VCaP (cell line): ENCODE results near the gene GPR52.

Source experiments
- H3K27ac ChIP-seq: fragments of 450-650 bp; 2 replicates; pipeline ENCODE4 v1.5.1; 2017
- CTCF ChIP-seq: fragments of 450-650 bp; conservative IDR thresholded peaks from 2 replicates; pipeline ENCODE4 v1.5.1; 2017; ENCODE audit warnings: mild to moderate bottlenecking, moderate library complexity

GPR52 gene

DNA sequence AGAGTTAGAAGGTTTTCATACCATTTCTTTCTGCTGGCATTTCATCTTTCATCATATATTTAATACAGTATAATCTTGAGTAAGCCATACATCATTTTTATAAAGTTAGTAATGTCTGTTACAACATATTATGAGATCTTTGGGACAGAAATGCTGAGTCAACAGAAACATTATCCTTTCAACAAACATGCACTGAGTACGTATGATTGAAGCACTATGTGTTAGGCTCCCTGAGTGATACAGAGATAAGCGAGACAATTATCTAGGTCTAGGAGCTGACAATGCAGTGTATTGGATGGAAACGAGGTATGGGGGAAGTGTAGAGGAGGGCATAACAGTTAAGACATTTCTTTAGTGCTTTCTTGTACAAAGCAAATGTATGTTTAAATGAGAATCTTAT lies 19.7 kb upstream of the GPR52 start:
- no peak overlapping the region for H3K27ac ChIP-seq
- TF ChIP-seq CTCF = no peak

- TF ChIP-seq CTCF = no peak
- no peak overlapping the region for H3K27ac ChIP-seq
Observed at GRCh38 chr1:174428739-174429138, 19.0 kb upstream of the GPR52 start.

DNA sequence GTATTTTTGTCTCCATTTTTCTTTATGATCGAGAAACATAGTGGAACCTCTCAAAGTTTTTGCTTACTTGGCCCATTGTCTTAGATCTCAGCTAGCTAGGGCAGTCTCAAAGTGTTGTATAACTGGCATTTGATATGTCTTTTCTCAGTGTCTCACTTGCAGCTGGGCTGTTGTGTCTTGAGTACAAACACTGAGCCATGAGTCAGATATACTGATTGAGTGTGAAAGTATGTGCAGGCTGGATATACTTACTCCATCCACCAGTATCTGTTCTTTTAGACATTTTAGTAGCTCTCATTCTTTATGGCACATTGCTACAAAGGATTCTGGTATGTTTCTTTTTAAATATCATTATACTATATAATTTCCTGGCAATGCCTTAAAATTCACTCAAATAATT lies 14.3 kb upstream of the GPR52 start:
- no peak overlapping the region for H3K27ac ChIP-seq
- no peak for TF ChIP-seq CTCF

DNA sequence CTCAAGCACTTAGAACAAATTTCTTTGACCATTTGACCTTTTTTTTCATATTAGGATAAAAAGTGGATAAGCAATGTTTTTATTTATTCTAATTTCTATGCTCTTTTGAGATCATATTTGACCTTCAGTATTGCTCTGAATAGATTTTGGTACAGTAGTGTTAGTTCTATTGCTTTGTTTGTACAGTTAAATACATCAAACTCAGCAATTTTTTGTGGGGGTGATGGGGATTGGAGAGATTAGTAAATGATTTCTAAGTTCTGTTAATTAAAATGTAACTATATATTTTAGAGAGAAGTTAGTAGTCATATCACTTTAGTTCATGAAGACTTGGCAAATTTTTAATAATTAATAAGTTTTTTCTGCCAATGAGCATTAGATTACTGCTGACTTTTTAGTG lies 2.4 kb upstream of the GPR52 start:
- no peak for TF ChIP-seq CTCF
- no peak overlapping the region for H3K27ac ChIP-seq

- TF ChIP-seq CTCF = no peak
- no peak overlapping the region for H3K27ac ChIP-seq
Observed at GRCh38 chr1:174445817-174446216, 1.9 kb upstream of the GPR52 start.

GRCh38 chr1:174448531-174448883 lies 743 bp downstream of the GPR52 start:
- no peak for TF ChIP-seq CTCF
- no peak overlapping the region for H3K27ac ChIP-seq

DNA sequence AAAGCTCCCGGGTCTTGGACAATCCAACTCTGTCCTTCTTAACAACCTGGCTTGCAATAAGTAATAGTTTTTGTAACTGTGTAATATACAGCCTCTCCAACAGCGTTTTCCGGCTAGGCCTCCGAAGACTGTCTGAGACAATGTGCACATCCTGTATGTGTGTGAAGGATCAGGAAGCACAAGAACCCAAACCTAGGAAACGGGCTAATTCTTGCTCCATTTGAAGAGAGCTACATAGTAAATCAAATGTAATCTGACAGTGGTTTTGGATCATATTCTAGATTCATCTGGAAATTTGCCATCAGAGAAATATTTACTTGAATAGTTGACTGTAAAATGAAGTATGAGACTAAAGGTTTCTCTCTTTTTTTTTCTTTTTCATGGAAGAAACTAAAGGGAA lies 1.2 kb downstream of the GPR52 start:
- H3K27ac ChIP-seq = no peak overlapping the region
- no peak for TF ChIP-seq CTCF

GRCh38 chr1:174451408-174451807 lies 3.6 kb downstream of the GPR52 start:
- TF ChIP-seq CTCF = no peak
- H3K27ac ChIP-seq = no peak overlapping the region
